Measurements from ENCODE around the gene SVIL.

DNA sequence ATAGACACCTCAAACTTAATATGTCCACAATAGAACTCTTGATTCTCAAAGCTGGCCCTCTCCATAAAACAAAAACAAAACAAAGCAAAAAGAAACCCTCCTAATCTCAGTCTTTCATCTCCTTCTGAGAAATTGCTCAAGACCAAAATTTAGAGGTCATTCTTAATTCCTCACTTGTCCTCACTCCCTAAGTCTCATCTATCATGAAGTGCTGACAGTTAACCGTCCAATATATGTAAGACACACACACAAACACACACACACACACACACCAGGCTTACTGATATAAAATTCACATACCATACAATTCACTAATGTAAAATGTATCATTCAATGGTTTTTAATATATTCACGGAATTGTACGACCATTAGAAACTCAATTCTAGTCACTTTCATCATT lies 17.0 kb upstream of the SVIL start:
- TF ChIP-seq EZH2 (IDR thresholded peaks at IDR 0.05) = no peak
- TF ChIP-seq POLR2AphosphoS5 (IDR thresholded peaks at IDR 0.05; ENCODE audit: borderline replicate concordance, low read depth, low read length) = no peak
